GM21423 (cell line): ENCODE results near the gene ZNF792.
"Not testable (repeated sequence)": the region's sequence is repeated elsewhere in the genome, so short reads cannot be mapped to it uniquely, and the experiment has no call there.

Experiments used
- ATAC-seq: cut with Tn5 transposase; IDR thresholded peaks from one replicate; pipeline ENCODE4 v1.9.1; 2021; ENCODE audit warnings: mild to moderate bottlenecking, moderate library complexity; ENCODE audit not compliant: unreplicated experiment

Gene ZNF792

DNA sequence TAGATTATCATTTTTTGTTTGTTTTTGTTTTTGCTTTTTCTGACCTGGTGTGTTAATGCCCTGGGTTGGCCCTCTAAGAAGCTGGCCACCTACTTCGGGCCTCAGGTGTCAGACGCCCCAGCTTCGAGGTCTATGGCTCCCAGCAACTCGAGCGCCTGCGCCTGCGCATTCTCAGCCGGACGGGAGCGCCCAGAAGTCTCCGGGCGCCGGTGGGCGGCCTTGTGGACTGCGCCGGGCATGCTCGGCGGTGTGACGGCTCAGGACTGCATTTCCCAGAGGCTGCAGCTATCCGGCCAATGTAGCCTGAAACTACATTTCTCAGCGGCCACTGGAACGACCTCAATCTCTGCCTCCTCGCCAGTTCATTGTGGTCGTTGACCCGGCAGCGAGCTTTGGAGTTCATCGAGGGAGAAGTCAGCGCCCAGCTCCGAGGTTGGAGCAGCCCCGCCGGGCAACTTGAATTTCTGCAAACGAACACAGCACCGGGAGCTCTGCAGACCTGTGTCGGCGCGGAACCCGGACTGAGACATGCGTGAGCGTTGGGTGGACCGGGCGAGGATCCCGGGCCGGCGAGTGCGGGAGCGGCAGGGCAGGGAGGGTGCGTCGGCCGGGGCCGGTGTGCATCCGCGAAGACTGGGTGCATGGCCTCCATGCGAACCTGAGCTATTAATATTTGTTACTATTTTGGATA lies 37.2 kb downstream of the ZNF792 start, which contains the start of gene ZNF30:
Gene ZNF30, plus strand, starts transcription at position 219 of the 691 bp plus-strand sequence. CDS start 3,045 bp downstream, outside the sequence.
- peak; percentile 93 for ATAC-seq

DNA sequence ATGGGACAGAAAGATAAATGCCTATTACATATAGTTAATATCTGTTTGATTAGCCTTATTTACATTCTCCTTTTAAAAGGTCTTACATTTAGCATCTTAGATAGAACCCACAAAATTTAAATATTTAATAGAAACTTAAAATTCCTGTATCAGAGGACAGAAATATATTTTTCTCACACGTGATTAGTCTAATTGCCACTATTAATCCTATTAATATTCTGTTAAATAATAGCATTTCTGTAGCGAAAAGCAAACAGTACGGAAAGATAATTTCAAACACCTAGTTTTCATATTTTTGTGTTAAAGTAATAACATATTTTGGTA lies 37.7 kb downstream of the ZNF792 start:
- no peak for ATAC-seq

DNA sequence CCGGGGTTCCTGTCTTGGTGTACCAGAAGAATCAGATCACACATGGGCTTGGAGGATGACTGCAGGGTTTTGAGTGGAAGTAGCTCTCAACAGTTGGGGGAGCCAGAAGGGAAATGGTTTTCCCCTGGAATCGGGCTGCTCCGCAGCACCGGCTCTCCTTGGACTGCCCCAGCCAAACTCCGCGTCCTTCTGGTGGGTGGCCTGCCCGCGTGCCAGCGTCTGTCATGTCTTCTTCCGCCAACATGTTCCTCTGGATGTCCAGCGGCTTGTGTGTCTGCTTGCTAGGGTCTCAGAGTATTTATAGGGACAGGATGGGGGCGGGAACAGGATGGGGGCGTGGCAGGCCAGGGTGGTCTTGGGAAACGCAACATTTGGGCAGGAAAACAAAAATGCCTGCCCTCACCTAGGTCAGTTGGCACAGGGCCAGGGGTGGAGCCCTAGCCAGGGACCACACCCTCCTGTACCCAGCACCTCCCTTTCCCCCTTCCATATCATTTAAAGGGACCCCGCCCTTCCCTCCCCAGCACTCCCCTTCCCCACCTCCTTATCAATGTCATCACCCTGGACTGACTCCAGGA lies 38.7 kb downstream of the ZNF792 start:
- ATAC-seq: no peak

DNA sequence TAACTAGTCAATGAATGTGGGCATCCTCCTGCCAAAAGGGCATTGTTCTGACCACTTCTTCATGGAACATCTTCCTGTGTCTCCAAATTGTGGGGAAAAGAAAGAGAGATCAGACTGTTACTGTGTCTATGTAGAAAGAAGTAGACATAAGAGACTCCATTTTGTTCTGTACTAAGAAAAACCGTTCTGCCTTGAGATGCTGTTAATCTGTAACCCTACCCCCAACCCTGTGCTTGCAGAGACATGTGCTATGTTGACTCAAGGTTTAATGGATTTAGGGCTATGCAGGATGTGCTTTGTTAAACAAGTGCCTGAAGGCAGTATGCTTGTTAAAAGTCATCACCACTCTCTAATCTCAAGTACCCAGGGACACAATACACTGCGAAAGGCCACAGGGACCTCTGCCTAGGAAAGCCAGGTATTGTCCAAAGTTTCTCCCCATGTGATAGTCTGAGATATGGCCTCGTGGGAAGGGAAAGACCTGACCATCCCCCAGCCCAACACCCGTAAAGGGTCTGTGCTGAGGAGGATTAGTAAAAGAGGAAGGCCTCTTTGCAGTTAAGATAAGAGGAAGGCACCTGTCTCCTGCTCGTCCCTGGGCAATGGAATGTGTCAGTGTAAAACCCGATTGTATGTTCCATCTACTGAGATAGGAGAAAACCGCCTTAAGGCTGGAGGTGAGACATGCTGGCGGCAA lies 43.8 kb downstream of the ZNF792 start:
- not testable (repeated sequence) for ATAC-seq

DNA sequence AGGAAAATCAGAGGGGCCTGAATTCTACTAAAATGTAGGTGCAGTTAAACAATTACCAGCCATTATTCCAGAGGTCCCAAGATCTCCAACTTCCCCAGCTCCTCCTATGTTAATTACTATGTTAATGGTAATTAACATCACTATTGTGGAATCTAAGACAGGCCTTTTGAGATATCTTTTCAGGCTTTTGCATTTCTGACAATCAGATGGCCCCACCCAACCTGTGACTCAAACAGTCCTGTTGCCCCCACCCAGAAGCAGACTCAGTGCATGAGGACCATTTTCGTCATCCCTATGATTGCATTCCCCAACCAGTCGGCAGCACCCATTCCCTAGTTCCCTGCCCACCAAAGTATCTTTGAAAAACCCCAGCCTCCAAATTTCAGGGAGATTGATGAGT lies 45.8 kb downstream of the ZNF792 start:
- no peak for ATAC-seq

DNA sequence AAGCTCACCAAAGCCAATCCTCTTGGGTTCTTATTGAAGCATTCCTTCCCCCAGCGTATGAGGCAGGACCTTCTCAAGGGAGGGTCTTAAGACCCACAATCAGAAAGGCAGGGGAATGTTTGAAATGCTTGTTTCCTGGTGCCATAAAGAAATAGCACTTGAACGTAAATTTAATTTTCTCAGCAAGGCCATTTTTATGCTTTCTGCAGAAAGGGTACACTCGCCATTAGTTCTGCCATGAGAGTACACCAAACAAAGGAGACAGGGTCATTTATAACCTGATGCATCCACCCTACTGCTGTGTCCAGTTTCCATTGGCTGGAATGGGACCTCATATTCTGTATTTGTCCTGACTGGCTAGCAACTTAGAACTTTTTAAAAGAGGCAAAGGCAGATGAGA lies 46.9 kb downstream of the ZNF792 start:
- not testable (repeated sequence) for ATAC-seq

DNA sequence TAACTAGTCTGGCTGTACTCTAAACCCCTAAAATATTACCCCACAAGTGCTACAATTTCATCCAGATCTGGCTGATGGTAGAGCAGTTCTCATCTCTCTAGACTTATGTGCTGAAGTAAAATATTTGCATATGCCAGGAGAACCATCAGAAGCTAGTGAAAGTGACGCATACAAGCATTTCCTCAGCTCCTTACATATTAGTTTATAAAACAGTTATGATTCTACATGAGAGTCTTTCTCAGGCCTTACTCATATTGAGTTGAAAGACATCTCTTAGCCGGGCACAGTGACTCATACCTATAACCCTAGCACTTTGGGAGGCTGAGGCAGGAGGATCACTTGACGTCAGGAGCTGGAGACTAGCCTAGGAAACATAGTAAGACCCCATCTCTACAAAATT lies 53.3 kb downstream of the ZNF792 start:
- ATAC-seq: no peak
